GM12878 (cell line): ENCODE data around the gene SPTLC3. TPM values are rescaled to one million over a fixed set of nuclear protein-coding genes. Genes with fewer than 3 reads are reported as not detected.

Source experiments
- ATAC-seq: fragments of 200-7000 bp; cut with Tn5 transposase; 3 replicates; pipeline ENCODE4 v1.9.1; 2020; ENCODE audit warnings: mild to moderate bottlenecking, moderate library complexity
- BruUV-seq: library from RNA; stranded (reverse); fragments of 400-500 nt; replicated peaks from 2 replicates; lab custom pipeline; 2021; lab: Mats Ljungman, UMichigan
- CTCF ChIA-PET: fragments of 300-600 bp; sonication (Branson Sonifier 250); formaldehyde crosslinking; extraction: SDS; loops from one replicate; lab custom pipeline; 2021; ENCODE audit warnings: inconsistent platforms; lab: Yijun Ruan, JAX
- POLR2A ChIA-PET: fragments of 350-600 bp; formaldehyde crosslinking; extraction: SDS; loops from one replicate; lab custom pipeline; 2021; ENCODE audit warnings: inconsistent platforms; lab: Charles Lee
- RAD21 ChIA-PET: fragments of 300-600 bp; sonication (Branson Sonifier 250); formaldehyde crosslinking; loops from one replicate; lab custom pipeline; 2023; ENCODE audit warnings: antibody characterized with exemption; ENCODE audit not compliant: unreplicated experiment; lab: Charles Lee
- SMC1A ChIA-PET: fragments of 300-600 bp; sonication (Branson Sonifier 250); formaldehyde crosslinking; loops from one replicate; lab custom pipeline; 2023; ENCODE audit not compliant: unreplicated experiment, uncharacterized antibody; lab: Charles Lee
- DNase-seq: peaks from one replicate; pipeline ENCODE4 v3.0.0-alpha.2; 2011; ENCODE audit warnings: low read depth, low spot score
- FAIRE-seq: peaks from 3 replicates; lab custom pipeline; 2011; peaks lifted over from hg19 to GRCh38; lab: Jason Lieb, UNC
- H2AFZ ChIP-seq: 2 replicates; pipeline ENCODE4 v1.6.0; 2011; ENCODE audit warnings: low read depth, low read length, control low read depth; ENCODE audit not compliant: control insufficient read depth
- H3K27ac ChIP-seq: 2 replicates; pipeline ENCODE4 v1.5.1; 2011; ENCODE audit warnings: control low read depth; ENCODE audit not compliant: control insufficient read depth, insufficient read depth
- H3K27me3 ChIP-seq, 2 experiments: replicated peaks in 1 of 2; 2 replicates each; pipeline versions ENCODE4 v1.6.0 to v1.6.1; 2011; ENCODE audit warnings: low read length in 1 of 2; ENCODE audit not compliant: control insufficient read depth in 2 of 2, insufficient read depth in 2 of 2
- H3K36me3 ChIP-seq, 2 experiments: 2 replicates each; pipeline ENCODE4 v1.5.1; 2011; ENCODE audit warnings: low read length in 1 of 2; ENCODE audit not compliant: control insufficient read depth in 2 of 2, insufficient read depth in 2 of 2
- H3K4me1 ChIP-seq: 2 replicates; pipeline ENCODE4 v1.6.1; 2011; ENCODE audit warnings: mild to moderate bottlenecking, low read length, moderate library complexity, mixed read lengths; ENCODE audit not compliant: control insufficient read depth, insufficient read depth
- H3K4me2 ChIP-seq: 2 replicates; pipeline ENCODE4 v1.6.0; 2011; ENCODE audit warnings: control low read depth; ENCODE audit not compliant: control insufficient read depth, insufficient read depth
- H3K4me3 ChIP-seq: fragments of 200-600 bp; sonication (generic); 2 replicates; pipeline ENCODE4 v1.5.1; 2016
- H3K79me2 ChIP-seq: 2 replicates; pipeline ENCODE4 v1.6.0; 2011; ENCODE audit warnings: low read length; ENCODE audit not compliant: control insufficient read depth, insufficient read depth
- H3K9ac ChIP-seq: 2 replicates; pipeline ENCODE4 v1.8.0; 2011; ENCODE audit warnings: low read length, control low read depth, mixed read lengths; ENCODE audit not compliant: control insufficient read depth, insufficient read depth
- H3K9me3 ChIP-seq: replicated peaks from 3 replicates; pipeline ENCODE4 v1.5.1; 2011; ENCODE audit warnings: mild to moderate bottlenecking, low read length; ENCODE audit not compliant: control insufficient read depth, insufficient read depth
- H4K20me1 ChIP-seq: 2 replicates; pipeline ENCODE4 v1.6.0; 2011; ENCODE audit not compliant: control insufficient read depth, insufficient read depth
- CHD2 ChIP-seq: IDR thresholded peaks from 2 replicates; pipeline ENCODE4 v1.6.1; 2011; ENCODE audit warnings: low read depth, low read length, improper control_type of control experiment, borderline replicate concordance
- GATAD2B ChIP-seq: fragments of 450-650 bp; conservative IDR thresholded peaks from 2 replicates; pipeline ENCODE4 v1.6.1; 2017; ENCODE audit warnings: low read depth, mild to moderate bottlenecking, moderate library complexity
- IRF5 ChIP-seq: fragments of 450-650 bp; IDR thresholded peaks from 2 replicates; pipeline ENCODE4 v1.6.1; 2017; ENCODE audit warnings: borderline replicate concordance
- MEF2B ChIP-seq: fragments of 450-650 bp; IDR thresholded peaks from 2 replicates; pipeline ENCODE4 v1.6.1; 2018; ENCODE audit warnings: mild to moderate bottlenecking, moderate library complexity; ENCODE audit not compliant: partially characterized antibody, poor library complexity, severe bottlenecking
- MXI1 ChIP-seq: fragments of 150-350 bp; IDR thresholded peaks from 2 replicates; pipeline ENCODE4 v1.6.1; 2011; ENCODE audit warnings: low read depth, mild to moderate bottlenecking, inconsistent platforms, low read length, improper control_type of control experiment
- NR2C1 ChIP-seq: fragments of 450-650 bp; IDR thresholded peaks from 2 replicates; pipeline ENCODE4 v1.6.1; 2017; ENCODE audit warnings: antibody characterized with exemption, mild to moderate bottlenecking, moderate library complexity
- PML ChIP-seq: IDR thresholded peaks from 2 replicates; pipeline ENCODE4 v1.6.1; 2012; ENCODE audit warnings: low read length, inconsistent platforms
- TBL1XR1 ChIP-seq: IDR thresholded peaks from 2 replicates; pipeline ENCODE4 v1.6.1; 2012; ENCODE audit warnings: low read depth, low read length, improper control_type of control experiment
- TCF7 ChIP-seq: IDR thresholded peaks from 2 replicates; pipeline ENCODE4 v1.6.1; 2014; ENCODE audit warnings: antibody characterized with exemption, borderline replicate concordance
- USF2 ChIP-seq: IDR thresholded peaks from 2 replicates; pipeline ENCODE4 v1.6.1; 2011; ENCODE audit warnings: low read depth, low read length, improper control_type of control experiment, borderline replicate concordance
- ZBED1 ChIP-seq: IDR thresholded peaks from 2 replicates; pipeline ENCODE4 v1.6.1; 2016; ENCODE audit warnings: borderline replicate concordance
- ZNF622 ChIP-seq: fragments of 450-650 bp; IDR thresholded peaks from 2 replicates; pipeline ENCODE4 v1.6.1; 2017; ENCODE audit warnings: mild to moderate bottlenecking, inconsistent platforms
- WGBS: methylation state at CpG from one replicate; pipeline ENCODE4 v1.1.6; 2016; ENCODE audit warnings: low lambda C conversion rate; ENCODE audit not compliant: insufficient replicate concordance, insufficient coverage; ENCODE audit errors: missing lambda C conversion rate; 5-methylcytosine and 5-hydroxymethylcytosine counted together
- in situ Hi-C: fragments of 300-500 bp; cut with MboI; formaldehyde crosslinking; loops from 9 replicates; pipeline ENCODE4 v1.14.3; 2018; ENCODE audit warnings: mixed read lengths
- intact Hi-C: fragments of 100-400 bp; cut with micrococcal nuclease; formaldehyde crosslinking; loops from one replicate; pipeline ENCODE4 v1.14.2; 2022; ENCODE audit not compliant: unreplicated experiment
- polyA plus RNA-seq, 11 experiments: library from polyadenylated mRNA; depleted of rRNA in 4 of 11; unstranded in 6 of 11; stranded (reverse) in 5 of 11; fragments of >200 nt; fragmentation: Nextera tagmentation in 4 of 11; fragmentation: Illumina TruSeq in 1 of 11; extraction: Ambion mirVana in 4 of 11; extraction: Trizol in 1 of 11; gene quantifications; 1 replicate in 1 of 11; 2 replicates in 10 of 11; pipeline versions ENCODE4 v1.2.1 to v1.2.3, GENCODE V29; 2011 to 2016; ENCODE audit warnings: inconsistent platforms in 2 of 11, missing spikeins in 2 of 11, low read depth in 1 of 11
- total RNA-seq, 4 experiments: library from RNA; depleted of rRNA in 3 of 4; stranded (reverse); fragments of >200 nt in 3 of 4; fragmentation: Illumina TruSeq in 1 of 4; extraction: Trizol in 1 of 4; gene quantifications; 2 replicates each; pipeline versions ENCODE4 v1.2.1 to v1.2.3, GENCODE V29; 2013 to 2021
- TF ChIP-seq, protein P1 (sequence below): IDR thresholded peaks from 2 replicates; pipeline ENCODE4 v1.6.1; 2012; ENCODE audit warnings: improper control_type of control experiment, low read depth, low read length; ENCODE audit not compliant: insufficient replicate concordance
- TF ChIP-seq, protein P2 (sequence below): IDR thresholded peaks from 2 replicates; pipeline ENCODE4 v1.6.1; 2012; ENCODE audit warnings: low read length, inconsistent platforms

Gene SPTLC3
- total and polyA plus RNA-seq, 10 of the 15 experiments (the other 5 are each of a cell fraction or from before 2014, with no cell fraction given) = 0.04 to 0.29 (median 0.06) TPM; not detected in 7

DNA sequence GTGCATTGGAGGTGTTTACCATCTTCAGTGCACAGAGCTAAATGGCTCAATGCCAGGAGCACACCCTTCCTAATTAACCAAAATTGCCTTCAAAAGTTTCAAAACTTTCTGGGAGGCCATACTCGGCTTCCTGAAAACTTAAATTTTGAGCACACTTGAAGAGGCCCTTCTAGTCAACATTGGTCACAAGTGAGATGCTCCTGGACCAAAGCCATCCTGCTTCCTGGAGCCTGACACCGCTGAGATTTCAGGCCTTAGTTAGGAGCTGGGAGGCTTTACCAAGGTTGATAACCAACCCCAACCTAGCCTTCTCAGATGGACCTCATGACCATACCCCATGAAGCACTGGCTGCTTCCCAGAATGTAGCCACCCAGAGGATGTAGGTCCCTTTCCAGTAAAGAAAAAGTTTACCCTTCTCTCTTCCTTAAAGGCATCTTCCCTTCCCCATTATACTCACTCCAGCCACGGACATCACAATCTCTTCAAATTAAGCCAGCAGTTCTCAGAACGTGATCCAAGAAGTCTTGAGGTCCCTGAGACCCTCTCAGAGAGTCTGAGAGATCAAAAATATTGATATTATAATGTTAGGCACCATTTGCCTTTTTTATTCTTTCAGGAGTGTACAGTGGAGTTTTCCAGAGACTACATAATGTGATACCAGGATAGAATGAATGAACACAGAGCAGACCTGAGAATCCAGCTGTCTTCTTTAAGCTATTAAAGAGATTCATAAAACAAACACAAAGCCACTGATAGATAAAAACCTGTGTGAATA is 32.8 kb upstream of the SPTLC3 start:
- 11% methylated on average over 4 of the region's 4 CpGs for WGBS
- H3K9me3 ChIP-seq = no peaks in the 10 kb centered on the region
- H3K4me3 ChIP-seq = no peak overlapping the region
- H3K27me3 ChIP-seq = no peaks in the 10 kb centered on the region
- RAD21 ChIA-PET = no interaction called here
- H3K36me3 ChIP-seq = no peaks in the 10 kb centered on the region
- POLR2A ChIA-PET = no interaction called here
- no peak overlapping the region for H3K9ac ChIP-seq
- H3K4me2 ChIP-seq = no peak overlapping the region
- CTCF ChIA-PET = interaction anchor here (1.1 kb wide), 1 partner anchor 143 kb away, joined by 3 read pairs; no protein-coding TSS in a partner anchor
- no peaks in the 10 kb centered on the region for H4K20me1 ChIP-seq
- ATAC-seq = no peak
- no peak for FAIRE-seq
- in situ Hi-C loops = loop anchor here (10.0 kb wide), 1 partner anchor 129 kb away; no protein-coding TSS in a partner anchor
- BruUV-seq = no TSS peak
- SMC1A ChIA-PET = interaction anchor here (0.6 to 0.9 kb wide), 3 partner anchors 11 to 929 kb away, joined by 3 to 5 read pairs (median 5); no protein-coding TSS in a partner anchor
- H3K4me1 ChIP-seq = no peaks in the 10 kb centered on the region
- intact Hi-C loops = no loop called here
- no peak overlapping the region for H2AFZ ChIP-seq
- no peaks in the 10 kb centered on the region for H3K79me2 ChIP-seq
- H3K27ac ChIP-seq = no peak overlapping the region
- DNase-seq = no peak
- TF ChIP-seq PML = no peak
- no peak for TF ChIP-seq MXI1
- no peak for TF ChIP-seq CHD2
- TF ChIP-seq ZBED1 = no peak
- TF ChIP-seq IRF5 = no peak
- TF ChIP-seq, protein P1, sequence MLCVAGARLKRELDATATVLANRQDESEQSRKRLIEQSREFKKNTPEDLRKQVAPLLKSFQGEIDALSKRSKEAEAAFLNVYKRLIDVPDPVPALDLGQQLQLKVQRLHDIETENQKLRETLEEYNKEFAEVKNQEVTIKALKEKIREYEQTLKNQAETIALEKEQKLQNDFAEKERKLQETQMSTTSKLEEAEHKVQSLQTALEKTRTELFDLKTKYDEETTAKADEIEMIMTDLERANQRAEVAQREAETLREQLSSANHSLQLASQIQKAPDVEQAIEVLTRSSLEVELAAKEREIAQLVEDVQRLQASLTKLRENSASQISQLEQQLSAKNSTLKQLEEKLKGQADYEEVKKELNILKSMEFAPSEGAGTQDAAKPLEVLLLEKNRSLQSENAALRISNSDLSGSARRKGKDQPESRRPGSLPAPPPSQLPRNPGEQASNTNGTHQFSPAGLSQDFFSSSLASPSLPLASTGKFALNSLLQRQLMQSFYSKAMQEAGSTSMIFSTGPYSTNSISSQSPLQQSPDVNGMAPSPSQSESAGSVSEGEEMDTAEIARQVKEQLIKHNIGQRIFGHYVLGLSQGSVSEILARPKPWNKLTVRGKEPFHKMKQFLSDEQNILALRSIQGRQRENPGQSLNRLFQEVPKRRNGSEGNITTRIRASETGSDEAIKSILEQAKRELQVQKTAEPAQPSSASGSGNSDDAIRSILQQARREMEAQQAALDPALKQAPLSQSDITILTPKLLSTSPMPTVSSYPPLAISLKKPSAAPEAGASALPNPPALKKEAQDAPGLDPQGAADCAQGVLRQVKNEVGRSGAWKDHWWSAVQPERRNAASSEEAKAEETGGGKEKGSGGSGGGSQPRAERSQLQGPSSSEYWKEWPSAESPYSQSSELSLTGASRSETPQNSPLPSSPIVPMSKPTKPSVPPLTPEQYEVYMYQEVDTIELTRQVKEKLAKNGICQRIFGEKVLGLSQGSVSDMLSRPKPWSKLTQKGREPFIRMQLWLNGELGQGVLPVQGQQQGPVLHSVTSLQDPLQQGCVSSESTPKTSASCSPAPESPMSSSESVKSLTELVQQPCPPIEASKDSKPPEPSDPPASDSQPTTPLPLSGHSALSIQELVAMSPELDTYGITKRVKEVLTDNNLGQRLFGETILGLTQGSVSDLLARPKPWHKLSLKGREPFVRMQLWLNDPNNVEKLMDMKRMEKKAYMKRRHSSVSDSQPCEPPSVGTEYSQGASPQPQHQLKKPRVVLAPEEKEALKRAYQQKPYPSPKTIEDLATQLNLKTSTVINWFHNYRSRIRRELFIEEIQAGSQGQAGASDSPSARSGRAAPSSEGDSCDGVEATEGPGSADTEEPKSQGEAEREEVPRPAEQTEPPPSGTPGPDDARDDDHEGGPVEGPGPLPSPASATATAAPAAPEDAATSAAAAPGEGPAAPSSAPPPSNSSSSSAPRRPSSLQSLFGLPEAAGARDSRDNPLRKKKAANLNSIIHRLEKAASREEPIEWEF = no peak
- no peak for TF ChIP-seq GATAD2B
- TF ChIP-seq, protein P2, sequence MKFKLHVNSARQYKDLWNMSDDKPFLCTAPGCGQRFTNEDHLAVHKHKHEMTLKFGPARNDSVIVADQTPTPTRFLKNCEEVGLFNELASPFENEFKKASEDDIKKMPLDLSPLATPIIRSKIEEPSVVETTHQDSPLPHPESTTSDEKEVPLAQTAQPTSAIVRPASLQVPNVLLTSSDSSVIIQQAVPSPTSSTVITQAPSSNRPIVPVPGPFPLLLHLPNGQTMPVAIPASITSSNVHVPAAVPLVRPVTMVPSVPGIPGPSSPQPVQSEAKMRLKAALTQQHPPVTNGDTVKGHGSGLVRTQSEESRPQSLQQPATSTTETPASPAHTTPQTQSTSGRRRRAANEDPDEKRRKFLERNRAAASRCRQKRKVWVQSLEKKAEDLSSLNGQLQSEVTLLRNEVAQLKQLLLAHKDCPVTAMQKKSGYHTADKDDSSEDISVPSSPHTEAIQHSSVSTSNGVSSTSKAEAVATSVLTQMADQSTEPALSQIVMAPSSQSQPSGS = no peak
- no peak for TF ChIP-seq TBL1XR1
- TF ChIP-seq USF2 = no peak
- no peak for TF ChIP-seq NR2C1
- TF ChIP-seq TCF7 = no peak
- no peak for TF ChIP-seq ZNF622
- TF ChIP-seq MEF2B = no peak
